Measurements from ENCODE around the gene CDK5RAP3.
"Not testable (repeated sequence)": the region's sequence is repeated elsewhere in the genome, so short reads cannot be mapped to it uniquely, and the experiment has no call there.

CDK5RAP3 gene

GRCh38 chr17:47983492-47984223 is 12.7 kb downstream of the CDK5RAP3 start:
- H3K79me2 ChIP-seq = no peaks in the 10 kb centered on the region
- no peak overlapping the region for H3K27ac ChIP-seq
- H3K4me2 ChIP-seq (ENCODE audit: low read length) = no peak overlapping the region
- H3K9ac ChIP-seq = no peak overlapping the region
- no peak for TF ChIP-seq CTCF (IDR thresholded peaks at IDR 0.05)
- no peak overlapping the region for H2AFZ ChIP-seq
- no peak overlapping the region for H3K4me3 ChIP-seq (ENCODE audit: low read depth, low read length)
- H3K9me3 ChIP-seq (ENCODE audit: control insufficient read depth, low read length) = no peaks in the 10 kb centered on the region
- peaks cover 20% of the 10 kb centered on the region for H3K4me1 ChIP-seq
- no peaks in the 10 kb centered on the region for H3K36me3 ChIP-seq (ENCODE audit: control insufficient read depth, insufficient read depth, low read length)
- no peaks in the 10 kb centered on the region for H3K27me3 ChIP-seq (ENCODE audit: control insufficient read depth, insufficient read depth, low read length)

GRCh38 chr17:47986520-47986919 is 15.6 kb downstream of the CDK5RAP3 start:
- Histone ChIP-seq H3K27me3 (ENCODE audit: control insufficient read depth, insufficient read depth, low read length) (no peaks in the 10 kb centered on the region), H3K9me3 (ENCODE audit: control insufficient read depth, low read length) (no peaks in the 10 kb centered on the region), H3K36me3 (ENCODE audit: control insufficient read depth, insufficient read depth, low read length) (no peaks in the 10 kb centered on the region), H2AFZ (peak overlapping the region; percentile 87), H3K4me3 (ENCODE audit: low read depth, low read length) (no peak overlapping the region), H3K4me2 (ENCODE audit: low read length) (no peak overlapping the region), H3K79me2 (no peaks in the 10 kb centered on the region), H3K27ac (peak overlapping the region; percentile 78), H3K4me1 (peaks cover 21% of the 10 kb centered on the region), H3K9ac (no peak overlapping the region)
- no peak for TF ChIP-seq CTCF (IDR thresholded peaks at IDR 0.05)

- Histone ChIP-seq H3K9ac (no peak overlapping the region), H3K4me2 (ENCODE audit: low read length) (peak overlapping the region; percentile 28), H3K4me1 (peaks cover 21% of the 10 kb centered on the region), H2AFZ (peak overlapping the region; percentile 87), H3K79me2 (no peaks in the 10 kb centered on the region), H3K4me3 (ENCODE audit: low read depth, low read length) (no peak overlapping the region), H3K36me3 (ENCODE audit: control insufficient read depth, insufficient read depth, low read length) (no peaks in the 10 kb centered on the region), H3K27ac (peak overlapping the region; percentile 78), H3K9me3 (ENCODE audit: control insufficient read depth, low read length) (no peaks in the 10 kb centered on the region), H3K27me3 (ENCODE audit: control insufficient read depth, insufficient read depth, low read length) (no peaks in the 10 kb centered on the region)
- TF ChIP-seq CTCF (IDR thresholded peaks at IDR 0.05) = no peak
These were observed 16.4 kb downstream of the CDK5RAP3 start for GRCh38 chr17:47987240-47987835.

- not testable (repeated sequence) for H3K36me3 ChIP-seq (ENCODE audit: control insufficient read depth, insufficient read depth, low read length); H3K79me2 ChIP-seq; H3K27me3 ChIP-seq (ENCODE audit: control insufficient read depth, insufficient read depth, low read length); H3K9me3 ChIP-seq (ENCODE audit: control insufficient read depth, low read length); H3K4me3 ChIP-seq (ENCODE audit: low read depth, low read length); H3K4me2 ChIP-seq (ENCODE audit: low read length); H3K27ac ChIP-seq; H3K9ac ChIP-seq; H2AFZ ChIP-seq
- H3K4me1 ChIP-seq = peaks cover 21% of the 10 kb centered on the region
These were observed 17.5 kb downstream of the CDK5RAP3 start for GRCh38 chr17:47988445-47988844.

GRCh38 chr17:47989159-47989558 is 18.2 kb downstream of the CDK5RAP3 start:
- Histone ChIP-seq H3K4me1 (peaks cover 21% of the 10 kb centered on the region), H3K4me2 (ENCODE audit: low read length) (no peak overlapping the region), H3K79me2 (no peaks in the 10 kb centered on the region), H3K9ac (no peak overlapping the region), H2AFZ (no peak overlapping the region), H3K9me3 (ENCODE audit: control insufficient read depth, low read length) (no peaks in the 10 kb centered on the region), H3K36me3 (ENCODE audit: control insufficient read depth, insufficient read depth, low read length) (no peaks in the 10 kb centered on the region), H3K27ac (no peak overlapping the region), H3K27me3 (ENCODE audit: control insufficient read depth, insufficient read depth, low read length) (no peaks in the 10 kb centered on the region), H3K4me3 (ENCODE audit: low read depth, low read length) (no peak overlapping the region)
- no peak for TF ChIP-seq CTCF (IDR thresholded peaks at IDR 0.05)
